ENCODE results near the gene ELMOD1. TPM values are rescaled to one million over a fixed set of nuclear protein-coding genes. Genes with fewer than 3 reads are reported as not detected.

ELMOD1 gene
- total and polyA plus RNA-seq, 10 of the 15 experiments (the other 5 are each of a cell fraction or from before 2014, with no cell fraction given), result not detected

DNA sequence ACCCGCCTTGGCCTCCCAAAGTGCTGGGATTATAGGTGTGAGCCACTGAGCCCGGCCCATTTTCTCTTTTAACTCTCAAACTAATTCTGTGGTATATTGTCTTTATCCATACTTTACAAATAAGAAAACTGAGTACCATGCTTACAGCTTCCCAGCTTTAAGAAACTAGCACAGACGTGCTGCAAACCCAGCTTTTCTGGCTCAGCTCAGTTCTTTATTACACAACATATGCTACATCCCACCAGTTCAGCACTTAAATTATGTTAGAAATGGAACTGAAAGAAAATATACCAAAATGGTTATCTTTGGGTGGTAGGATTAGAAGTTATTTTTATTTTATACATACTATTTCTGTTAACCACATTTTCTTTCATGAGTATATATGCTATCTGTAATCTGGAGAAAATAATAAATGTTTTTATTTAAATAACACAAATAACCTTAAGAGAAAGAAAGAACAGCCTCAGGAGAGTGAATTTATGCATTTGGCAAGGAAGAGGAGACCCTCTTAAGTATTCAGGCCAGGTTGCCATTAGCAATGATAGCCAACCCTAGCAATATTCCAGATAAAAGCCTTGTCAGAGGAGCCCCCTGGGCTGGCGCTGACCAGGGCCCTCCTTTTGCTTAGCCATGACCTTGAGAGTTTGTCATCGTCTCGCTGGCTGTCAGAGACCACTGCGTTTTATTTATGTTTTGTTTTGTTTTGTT, 87.1 kb downstream of the ELMOD1 start:
- RAD21 ChIA-PET (ENCODE audit: unreplicated experiment), result interaction anchor here (0.8 to 1.5 kb wide), 3 partner anchors 11 to 112 kb away, joined by 4 to 6 read pairs (median 6); partner anchors contain the start of gene ALKBH8
- 56% methylated on average over 7 of the region's 7 CpGs for WGBS (ENCODE audit: insufficient coverage, insufficient replicate concordance, low lambda C conversion rate, missing lambda C conversion rate)
- Histone ChIP-seq H3K79me2 (ENCODE audit: control insufficient read depth, insufficient read depth, low read length) (no peaks in the 10 kb centered on the region), H4K20me1 (ENCODE audit: control insufficient read depth, insufficient read depth) (no peaks in the 10 kb centered on the region), H3K27me3 (replicated peaks in 1 of 2; ENCODE audit: control insufficient read depth in 2 of 2, insufficient read depth in 2 of 2, low read length in 1 of 2) (no peaks in the 10 kb centered on the region), H3K4me2 (ENCODE audit: control insufficient read depth, insufficient read depth) (no peak overlapping the region), H3K36me3 (ENCODE audit: control insufficient read depth in 2 of 2, insufficient read depth in 2 of 2, low read length in 1 of 2) (no peaks in the 10 kb centered on the region), H3K4me3 (no peak overlapping the region), H3K9me3 (replicated peaks; ENCODE audit: control insufficient read depth, insufficient read depth, low read length) (no peaks in the 10 kb centered on the region), H3K27ac (ENCODE audit: control insufficient read depth, insufficient read depth) (no peak overlapping the region), H2AFZ (ENCODE audit: control insufficient read depth, low read depth, low read length) (no peak overlapping the region), H3K9ac (ENCODE audit: control insufficient read depth, insufficient read depth, low read length) (no peak overlapping the region), H3K4me1 (ENCODE audit: control insufficient read depth, insufficient read depth, low read length) (peaks cover 5% of the 10 kb centered on the region; the same call in 1 of the 2 replicates)
- POLR2A ChIA-PET, result no interaction called here
- no peak for TF ChIP-seq HDAC6 (IDR thresholded peaks at IDR 0.05; ENCODE audit: unreplicated experiment)
- no peak for TF ChIP-seq CREM (IDR thresholded peaks at IDR 0.05; ENCODE audit: low read depth)
- intact Hi-C loops (cut with micrococcal nuclease; ENCODE audit: unreplicated experiment) (no loop called here), in situ Hi-C loops (cut with MboI) (no loop called here)
- FAIRE-seq, result no peak
- SMC1A ChIA-PET (ENCODE audit: uncharacterized antibody, unreplicated experiment), result interaction anchor here (0.7 to 3.3 kb wide), 5 partner anchors 9 to 125 kb away, joined by 3 to 10 read pairs (median 3); no protein-coding TSS in a partner anchor
- no peak for DNase-seq (ENCODE audit: low read depth, low spot score)
- no peak for ATAC-seq
- BruUV-seq (replicated peaks), result no TSS peak
- CTCF ChIA-PET, result interaction anchor here (1.3 to 3.8 kb wide), 3 partner anchors 11 to 115 kb away, joined by 4 to 24 read pairs (median 7); no protein-coding TSS in a partner anchor

- H4K20me1 ChIP-seq (ENCODE audit: control insufficient read depth, insufficient read depth), result no peaks in the 10 kb centered on the region
- in situ Hi-C loops (cut with MboI), result no loop called here
- ATAC-seq (no peak), DNase-seq (ENCODE audit: low read depth, low spot score) (no peak), FAIRE-seq (no peak)
- ChIA-PET SMC1A (ENCODE audit: uncharacterized antibody, unreplicated experiment) (interaction anchor here (1.3 to 1.4 kb wide), 2 partner anchors 10 to 115 kb away, joined by 3 read pairs; no protein-coding TSS in a partner anchor), POLR2A (no interaction called here), CTCF (interaction anchor here (1.3 kb wide), 1 partner anchor 116 kb away, joined by 4 read pairs; no protein-coding TSS in a partner anchor), RAD21 (ENCODE audit: unreplicated experiment) (no interaction called here)
- no peaks in the 10 kb centered on the region for H3K79me2 ChIP-seq (ENCODE audit: control insufficient read depth, insufficient read depth, low read length)
- peaks cover 5% of the 10 kb centered on the region; the same call in 1 of the 2 replicates for H3K4me1 ChIP-seq (ENCODE audit: control insufficient read depth, insufficient read depth, low read length)
- TF ChIP-seq SMAD5 (IDR thresholded peaks at IDR 0.05; ENCODE audit: low read depth) (no peak), SIN3A (IDR thresholded peaks at IDR 0.05; ENCODE audit: low read depth, low read length) (no peak), KLF5 (IDR thresholded peaks at IDR 0.05; ENCODE audit: partially characterized antibody) (no peak), RAD51 (IDR thresholded peaks at IDR 0.05) (no peak), ZZZ3 (IDR thresholded peaks at IDR 0.05; ENCODE audit: control insufficient read depth, insufficient read length, low read depth) (no peak)
- TF ChIP-seq, protein P1, sequence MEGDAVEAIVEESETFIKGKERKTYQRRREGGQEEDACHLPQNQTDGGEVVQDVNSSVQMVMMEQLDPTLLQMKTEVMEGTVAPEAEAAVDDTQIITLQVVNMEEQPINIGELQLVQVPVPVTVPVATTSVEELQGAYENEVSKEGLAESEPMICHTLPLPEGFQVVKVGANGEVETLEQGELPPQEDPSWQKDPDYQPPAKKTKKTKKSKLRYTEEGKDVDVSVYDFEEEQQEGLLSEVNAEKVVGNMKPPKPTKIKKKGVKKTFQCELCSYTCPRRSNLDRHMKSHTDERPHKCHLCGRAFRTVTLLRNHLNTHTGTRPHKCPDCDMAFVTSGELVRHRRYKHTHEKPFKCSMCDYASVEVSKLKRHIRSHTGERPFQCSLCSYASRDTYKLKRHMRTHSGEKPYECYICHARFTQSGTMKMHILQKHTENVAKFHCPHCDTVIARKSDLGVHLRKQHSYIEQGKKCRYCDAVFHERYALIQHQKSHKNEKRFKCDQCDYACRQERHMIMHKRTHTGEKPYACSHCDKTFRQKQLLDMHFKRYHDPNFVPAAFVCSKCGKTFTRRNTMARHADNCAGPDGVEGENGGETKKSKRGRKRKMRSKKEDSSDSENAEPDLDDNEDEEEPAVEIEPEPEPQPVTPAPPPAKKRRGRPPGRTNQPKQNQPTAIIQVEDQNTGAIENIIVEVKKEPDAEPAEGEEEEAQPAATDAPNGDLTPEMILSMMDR (IDR thresholded peaks at IDR 0.05 in 2 of 3, conservative IDR thresholded peaks at IDR 0.05 in 1 of 3; ENCODE audit: control insufficient read depth in 2 of 3, extremely low read depth in 1 of 3, insufficient read depth in 1 of 3, low read depth in 3 of 3, low read length in 3 of 3), result no peak
- BruUV-seq (replicated peaks), result no TSS peak
- H3K9ac ChIP-seq (ENCODE audit: control insufficient read depth, insufficient read depth, low read length), result no peak overlapping the region
- H3K27me3 ChIP-seq (replicated peaks in 1 of 2; ENCODE audit: control insufficient read depth in 2 of 2, insufficient read depth in 2 of 2, low read length in 1 of 2), result no peaks in the 10 kb centered on the region
- H3K9me3 ChIP-seq (replicated peaks; ENCODE audit: control insufficient read depth, insufficient read depth, low read length), result no peaks in the 10 kb centered on the region
- H3K4me3 ChIP-seq, result no peak overlapping the region
- H2AFZ ChIP-seq (ENCODE audit: control insufficient read depth, low read depth, low read length), result no peak overlapping the region
- H3K27ac ChIP-seq (ENCODE audit: control insufficient read depth, insufficient read depth), result no peak overlapping the region
- WGBS (ENCODE audit: insufficient coverage, insufficient replicate concordance, low lambda C conversion rate, missing lambda C conversion rate), result 59% methylated on average over 6 of the region's 6 CpGs
- no peak overlapping the region for H3K4me2 ChIP-seq (ENCODE audit: control insufficient read depth, insufficient read depth)
- H3K36me3 ChIP-seq (ENCODE audit: control insufficient read depth in 2 of 2, insufficient read depth in 2 of 2, low read length in 1 of 2), result no peaks in the 10 kb centered on the region
- intact Hi-C loops (cut with micrococcal nuclease; ENCODE audit: unreplicated experiment), result no loop called here
Measured at GRCh38 chr11:107678632-107678971, 87.7 kb downstream of the ELMOD1 start.

Data from GM12878 (cell line).